CD14-positive monocyte (primary cell): ENCODE measurements around the gene NFYB. TPM values are rescaled to one million over a fixed set of nuclear protein-coding genes. Genes with fewer than 3 reads are reported as not detected.

Experiments
- DNase-seq, 3 donors: peaks; one replicate each; pipeline ENCODE4 v3.0.0-alpha.2; 2011 to 2022
- H2AFZ ChIP-seq: 2 replicates; pipeline ENCODE4 v1.6.0; 2012; ENCODE audit warnings: mild to moderate bottlenecking, low read depth, low read length, inconsistent platforms; ENCODE audit not compliant: insufficient read depth, poor library complexity, severe bottlenecking
- H3K27ac ChIP-seq, 2 donors: 1 replicate in 1 of 2; 2 replicates in 1 of 2; pipeline ENCODE4 v1.5.1; 2012 to 2013; ENCODE audit warnings: low read length in 2 of 2, control low read depth in 1 of 2, inconsistent platforms in 1 of 2, low read depth in 1 of 2, mild to moderate bottlenecking in 1 of 2
- H3K27me3 ChIP-seq, 2 donors: one replicate each; pipeline versions ENCODE4 v1.6.0 to v1.6.1; 2011 to 2013; ENCODE audit warnings: low read length in 2 of 2; ENCODE audit not compliant: control insufficient read depth in 2 of 2, insufficient read depth in 2 of 2
- H3K36me3 ChIP-seq, 2 donors: replicated peaks in 1 of 2; 1 replicate in 1 of 2; 2 replicates in 1 of 2; pipeline versions ENCODE4 v1.5.1 to v1.6.1; 2012 to 2013; ENCODE audit warnings: low read length in 2 of 2, control low read depth in 1 of 2, inconsistent platforms in 1 of 2, mild to moderate bottlenecking in 1 of 2; ENCODE audit not compliant: insufficient read depth in 2 of 2, control insufficient read depth in 1 of 2
- H3K4me1 ChIP-seq, 2 donors: 1 replicate in 1 of 2; 2 replicates in 1 of 2; pipeline versions ENCODE4 v1.5.1 to v1.6.1; 2012 to 2013; ENCODE audit warnings: low read length in 2 of 2, control low read depth in 1 of 2, inconsistent platforms in 1 of 2, mild to moderate bottlenecking in 1 of 2, moderate library complexity in 1 of 2; ENCODE audit not compliant: insufficient read depth in 2 of 2, control insufficient read depth in 1 of 2
- H3K4me2 ChIP-seq: replicated peaks from 2 replicates; pipeline ENCODE3; 2012; ENCODE audit warnings: low read length, moderate library complexity, mild to moderate bottlenecking; ENCODE audit not compliant: poor library complexity, severe bottlenecking; ENCODE audit errors: extremely low read depth
- H3K4me3 ChIP-seq, 3 experiments: fragments of 200-600 bp in 1 of 3; sonication (generic) in 1 of 3; replicated peaks in 1 of 3; 1 replicate in 2 of 3; 2 replicates in 1 of 3; pipeline ENCODE4 v1.5.1; 2011 to 2013; ENCODE audit warnings: low read length in 3 of 3, mild to moderate bottlenecking in 3 of 3, control low read depth in 2 of 3, low read depth in 2 of 3, inconsistent platforms in 1 of 3, moderate library complexity in 1 of 3
- H3K79me2 ChIP-seq: 2 replicates; pipeline ENCODE4 v1.6.0; 2012; ENCODE audit warnings: mild to moderate bottlenecking, control low read depth, inconsistent platforms, low read length, moderate library complexity; ENCODE audit not compliant: insufficient read depth
- H3K9ac ChIP-seq: 2 replicates; pipeline ENCODE4 v1.6.0; 2017; ENCODE audit warnings: low read length, mild to moderate bottlenecking; ENCODE audit not compliant: insufficient read depth, poor library complexity, severe bottlenecking
- H3K9me3 ChIP-seq, 2 donors: replicated peaks in 1 of 2; 1 replicate in 1 of 2; 2 replicates in 1 of 2; pipeline versions ENCODE4 v1.5.1 to v1.6.1; 2012 to 2013; ENCODE audit warnings: low read length in 2 of 2, control low read depth in 1 of 2; ENCODE audit not compliant: control insufficient read depth in 1 of 2, insufficient read depth in 1 of 2
- H4K20me1 ChIP-seq: 2 replicates; pipeline ENCODE4 v1.6.0; 2012; ENCODE audit warnings: mild to moderate bottlenecking, low read length, control low read depth, moderate library complexity; ENCODE audit not compliant: insufficient read depth
- H3K27ac Mint-ChIP-seq, 7 donors: one replicate each; pipeline ENCODE4 v1.8.0; 2020; ENCODE audit warnings: mild to moderate bottlenecking in 7 of 7, mixed read lengths in 7 of 7, moderate library complexity in 6 of 7, inconsistent platforms in 2 of 7
- H3K27me3 Mint-ChIP-seq, 3 donors: one replicate each; pipeline ENCODE4 v1.8.0; 2021 to 2022; ENCODE audit warnings: low read depth in 3 of 3, mild to moderate bottlenecking in 3 of 3, mixed read lengths in 3 of 3, moderate library complexity in 3 of 3, inconsistent platforms in 1 of 3
- H3K36me3 Mint-ChIP-seq, 2 donors: one replicate each; pipeline ENCODE4 v1.8.0; 2020; ENCODE audit warnings: mixed read lengths in 2 of 2, inconsistent platforms in 1 of 2, mild to moderate bottlenecking in 1 of 2
- H3K4me1 Mint-ChIP-seq: one replicate; pipeline ENCODE4 v1.8.0; 2020; ENCODE audit warnings: mild to moderate bottlenecking, mixed read lengths
- H3K4me3 Mint-ChIP-seq, 2 donors: one replicate each; pipeline ENCODE4 v1.8.0; 2020; ENCODE audit warnings: mild to moderate bottlenecking in 2 of 2, mixed read lengths in 2 of 2, moderate library complexity in 1 of 2
- H3K9me3 Mint-ChIP-seq, 7 donors: one replicate each; pipeline ENCODE4 v1.8.0; 2020 to 2022; ENCODE audit warnings: mixed read lengths in 7 of 7, mild to moderate bottlenecking in 6 of 7, moderate library complexity in 6 of 7, inconsistent platforms in 2 of 7
- WGBS: methylation state at CpG from one replicate; pipeline ENCODE4 v1.1.5; 2013; ENCODE audit warnings: missing lambda C conversion rate; ENCODE audit not compliant: insufficient coverage; 5-methylcytosine and 5-hydroxymethylcytosine counted together
- intact Hi-C, 2 donors: fragments of 100-400 bp; cut with micrococcal nuclease; formaldehyde crosslinking; loops; one replicate each; pipeline versions ENCODE4 v1.15.0 to v1.15.1; 2023
- polyA plus RNA-seq, 3 donors: library from polyadenylated mRNA; depleted of rRNA in 1 of 3; unstranded in 2 of 3; stranded (reverse) in 1 of 3; fragments of 300-500 nt in 2 of 3; fragments of >200 nt in 1 of 3; fragmentation: Illumina TruSeq in 2 of 3; gene quantifications; 1 replicate in 2 of 3; 2 replicates in 1 of 3; pipeline ENCODE4 v1.2.3, GENCODE V29; 2012 to 2021
- TF ChIP-seq, protein P1 (sequence below): fragments of 200-600 bp; IDR thresholded peaks from one replicate; pipeline ENCODE4 v1.8.0; 2022; ENCODE audit warnings: antibody characterized with exemption, mild to moderate bottlenecking

The NFYB gene
- polyA plus RNA-seq, 3 donors: 11.6 to 14.6 (median 12.3) TPM

DNA sequence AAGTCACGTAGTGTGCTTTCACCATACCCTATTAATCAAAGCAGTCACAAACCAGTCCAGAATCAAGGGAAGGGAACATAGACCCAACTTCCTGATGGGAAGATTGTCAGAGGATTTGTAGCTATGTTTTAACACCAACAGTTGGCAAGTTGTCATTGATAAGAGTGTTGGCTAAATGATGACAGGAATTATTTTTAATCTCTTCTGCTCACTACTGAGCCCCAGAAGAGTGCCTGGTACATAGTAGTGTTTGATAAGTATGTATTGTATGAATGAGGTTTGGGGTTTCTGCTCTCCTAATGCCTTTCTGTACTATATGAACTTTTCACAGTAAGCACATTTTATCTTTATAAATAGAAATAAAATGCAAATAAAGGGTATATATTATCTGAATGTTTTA is 59.0 kb downstream of the NFYB start:
- no peaks in the 10 kb centered on the region for H3K9me3 ChIP-seq
- H3K9ac ChIP-seq: no peak overlapping the region
- Mint-ChIP-seq H3K36me3 (peaks cover 57 to 63% of the 10 kb centered on the region in 2 donors), H3K9me3 (no peaks in the 10 kb centered on the region), H3K4me3 (no peak overlapping the region), H3K27ac (no peak overlapping the region), H3K27me3 (peaks cover 0 to 2% (median 1%) of the 10 kb centered on the region in 3 donors), H3K4me1 (no peaks in the 10 kb centered on the region)
- peaks cover 45 to 66% of the 10 kb centered on the region in 2 donors for H3K36me3 ChIP-seq
- H3K79me2 ChIP-seq: peaks cover 4% of the 10 kb centered on the region
- no peak overlapping the region for H3K4me2 ChIP-seq
- H3K27ac ChIP-seq: no peak overlapping the region
- intact Hi-C loops: no loop called here
- no CpG with 5 or more reads among the region's 1 CpG for WGBS
- H3K27me3 ChIP-seq: no peaks in the 10 kb centered on the region
- no peaks in the 10 kb centered on the region for H3K4me1 ChIP-seq
- no peak overlapping the region for H2AFZ ChIP-seq
- TF ChIP-seq, protein P1, sequence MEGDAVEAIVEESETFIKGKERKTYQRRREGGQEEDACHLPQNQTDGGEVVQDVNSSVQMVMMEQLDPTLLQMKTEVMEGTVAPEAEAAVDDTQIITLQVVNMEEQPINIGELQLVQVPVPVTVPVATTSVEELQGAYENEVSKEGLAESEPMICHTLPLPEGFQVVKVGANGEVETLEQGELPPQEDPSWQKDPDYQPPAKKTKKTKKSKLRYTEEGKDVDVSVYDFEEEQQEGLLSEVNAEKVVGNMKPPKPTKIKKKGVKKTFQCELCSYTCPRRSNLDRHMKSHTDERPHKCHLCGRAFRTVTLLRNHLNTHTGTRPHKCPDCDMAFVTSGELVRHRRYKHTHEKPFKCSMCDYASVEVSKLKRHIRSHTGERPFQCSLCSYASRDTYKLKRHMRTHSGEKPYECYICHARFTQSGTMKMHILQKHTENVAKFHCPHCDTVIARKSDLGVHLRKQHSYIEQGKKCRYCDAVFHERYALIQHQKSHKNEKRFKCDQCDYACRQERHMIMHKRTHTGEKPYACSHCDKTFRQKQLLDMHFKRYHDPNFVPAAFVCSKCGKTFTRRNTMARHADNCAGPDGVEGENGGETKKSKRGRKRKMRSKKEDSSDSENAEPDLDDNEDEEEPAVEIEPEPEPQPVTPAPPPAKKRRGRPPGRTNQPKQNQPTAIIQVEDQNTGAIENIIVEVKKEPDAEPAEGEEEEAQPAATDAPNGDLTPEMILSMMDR: no peak
- no peak for DNase-seq
- no peak overlapping the region for H3K4me3 ChIP-seq
- no peaks in the 10 kb centered on the region for H4K20me1 ChIP-seq

DNA sequence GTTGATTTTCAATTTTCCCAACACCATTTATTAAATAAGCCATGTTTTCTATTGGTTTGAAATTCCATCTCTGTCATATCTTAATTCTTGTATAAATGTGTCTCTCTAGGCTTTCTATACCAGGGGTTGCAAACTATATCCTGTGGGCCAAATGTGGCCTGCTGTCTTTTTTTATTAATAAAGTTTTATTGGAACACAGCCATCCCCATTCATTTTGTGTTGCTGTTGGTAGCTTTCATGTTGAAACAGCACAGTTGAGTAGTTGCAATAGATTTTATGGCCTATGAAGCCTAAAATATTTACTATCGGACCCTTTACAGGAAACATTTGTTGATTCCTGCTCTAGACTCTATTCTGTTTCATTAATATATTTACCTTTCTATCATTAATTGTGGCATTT is 64.3 kb downstream of the NFYB start:
- Histone ChIP-seq H3K4me1 (no peaks in the 10 kb centered on the region), H3K9ac (no peak overlapping the region), H3K4me3 (no peak overlapping the region), H4K20me1 (no peaks in the 10 kb centered on the region), H3K4me2 (no peak overlapping the region), H3K36me3 (peaks cover 32 to 48% of the 10 kb centered on the region in 2 donors), H3K79me2 (peaks cover 4% of the 10 kb centered on the region), H3K27ac (no peak overlapping the region), H3K9me3 (no peaks in the 10 kb centered on the region), H2AFZ (no peak overlapping the region), H3K27me3 (no peaks in the 10 kb centered on the region)
- peaks cover 0 to 2% (median 1%) of the 10 kb centered on the region in 3 donors for H3K27me3 Mint-ChIP-seq
- H3K4me3 Mint-ChIP-seq: no peak overlapping the region
- peaks cover 46 to 73% of the 10 kb centered on the region in 2 donors for H3K36me3 Mint-ChIP-seq
- DNase-seq: no peak
- TF ChIP-seq, protein P1: no peak
- H3K4me1 Mint-ChIP-seq: peaks cover 3% of the 10 kb centered on the region
- peaks cover 0 to 2% (median 2%) of the 10 kb centered on the region in 7 donors for H3K9me3 Mint-ChIP-seq
- WGBS: no CpG with 5 or more reads among the region's 1 CpG
- H3K27ac Mint-ChIP-seq: no peak overlapping the region
- intact Hi-C loops: no loop called here
